Subcutaneous abdominal adipose tissue (tissue), 5 donors: ENCODE results near the gene OR2F2.

Source experiments
- H3K27ac ChIP-seq: one replicate; pipeline ENCODE4 v1.7.0; 2013; ENCODE audit warnings: low read depth, mild to moderate bottlenecking, inconsistent platforms, low read length, moderate library complexity
- H3K27me3 ChIP-seq, 5 donors: one replicate each; pipeline ENCODE4 v1.7.0; 2013; ENCODE audit warnings: low read length in 5 of 5, inconsistent platforms in 1 of 5; ENCODE audit not compliant: control insufficient read depth in 5 of 5, insufficient read depth in 4 of 5
- H3K36me3 ChIP-seq, 5 donors: one replicate each; pipeline ENCODE4 v1.7.0; 2013; ENCODE audit warnings: low read length in 5 of 5; ENCODE audit not compliant: control insufficient read depth in 5 of 5, insufficient read depth in 5 of 5
- H3K4me1 ChIP-seq, 5 donors: one replicate each; pipeline ENCODE4 v1.7.0; 2013; ENCODE audit warnings: low read length in 5 of 5, mild to moderate bottlenecking in 3 of 5, moderate library complexity in 1 of 5; ENCODE audit not compliant: control insufficient read depth in 5 of 5, insufficient read depth in 5 of 5
- H3K4me3 ChIP-seq, 5 donors: one replicate each; pipeline ENCODE4 v1.7.0; 2013; ENCODE audit warnings: low read length in 5 of 5, low read depth in 1 of 5
- H3K9ac ChIP-seq, 5 donors: one replicate each; pipeline ENCODE4 v1.7.0; 2013; ENCODE audit warnings: low read length in 5 of 5, mild to moderate bottlenecking in 4 of 5, moderate library complexity in 3 of 5
- H3K9me3 ChIP-seq, 5 donors: one replicate each; pipeline ENCODE4 v1.7.0; 2013; ENCODE audit warnings: low read length in 5 of 5; ENCODE audit not compliant: control insufficient read depth in 5 of 5
- donor health status: healthy.
- donor health status: healthy.
- donor health status: healthy.
- donor health status: healthy.
- donor health status: healthy.

OR2F2 gene

DNA sequence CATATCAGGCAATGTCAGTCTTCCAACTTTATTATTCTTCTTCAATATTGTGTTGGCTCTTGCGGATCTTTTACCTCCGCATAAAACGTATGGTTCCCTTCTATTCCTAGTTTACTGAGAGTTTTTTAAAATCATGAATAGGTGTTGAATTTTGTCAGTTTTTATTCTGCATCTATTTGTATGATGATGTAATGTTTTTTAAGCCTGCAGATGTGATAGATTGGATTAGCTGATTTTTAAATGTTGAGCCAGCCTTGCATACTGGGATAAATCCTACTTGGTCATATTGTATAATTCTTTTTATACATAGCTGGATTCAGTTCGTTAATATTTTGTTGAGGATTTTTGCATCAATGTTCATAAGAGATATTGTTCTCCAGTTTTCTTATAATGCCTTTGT, 10.4 kb downstream of the OR2F2 start:
- H3K4me1 ChIP-seq = no peaks in the 10 kb centered on the region
- H3K27me3 ChIP-seq = no peaks in the 10 kb centered on the region
- no peak overlapping the region for H3K4me3 ChIP-seq
- no peaks in the 10 kb centered on the region for H3K9me3 ChIP-seq
- no peak overlapping the region for H3K27ac ChIP-seq
- no peak overlapping the region for H3K9ac ChIP-seq
- H3K36me3 ChIP-seq = no peaks in the 10 kb centered on the region

- Histone ChIP-seq H3K4me3 (no peak overlapping the region), H3K9ac (no peak overlapping the region), H3K36me3 (no peaks in the 10 kb centered on the region), H3K27me3 (no peaks in the 10 kb centered on the region), H3K4me1 (no peaks in the 10 kb centered on the region), H3K27ac (no peak overlapping the region), H3K9me3 (no peaks in the 10 kb centered on the region)
Observed at GRCh38 chr7:143947111-143947510, 12.1 kb downstream of the OR2F2 start.

DNA sequence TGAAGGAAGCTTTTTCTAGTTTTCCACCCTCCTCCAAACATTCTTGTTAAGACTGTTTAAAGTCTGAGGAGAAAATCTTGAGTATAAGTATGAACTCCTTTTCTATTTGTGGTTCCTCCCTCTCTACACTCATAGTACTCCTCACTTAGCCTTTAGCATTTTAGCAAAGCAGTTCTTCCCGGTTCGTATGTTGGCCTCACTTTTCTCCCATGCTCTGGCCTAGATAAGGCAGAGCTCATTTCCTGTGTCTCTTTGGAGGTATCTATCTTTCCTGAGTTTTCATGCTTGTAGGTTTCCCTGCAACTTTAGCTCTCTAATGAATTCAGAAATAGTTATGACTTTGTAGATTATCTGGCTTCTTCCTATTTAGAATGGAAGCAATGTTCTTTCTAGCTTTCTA, 13.7 kb downstream of the OR2F2 start:
- no peaks in the 10 kb centered on the region for H3K36me3 ChIP-seq
- H3K27me3 ChIP-seq = no peaks in the 10 kb centered on the region
- H3K27ac ChIP-seq = no peak overlapping the region
- H3K4me3 ChIP-seq = no peak overlapping the region
- no peaks in the 10 kb centered on the region for H3K4me1 ChIP-seq
- H3K9ac ChIP-seq = no peak overlapping the region
- no peaks in the 10 kb centered on the region for H3K9me3 ChIP-seq

- H3K27ac ChIP-seq = no peak overlapping the region
- no peaks in the 10 kb centered on the region for H3K27me3 ChIP-seq
- H3K9me3 ChIP-seq = no peaks in the 10 kb centered on the region
- H3K9ac ChIP-seq = no peak overlapping the region
- no peak overlapping the region for H3K4me3 ChIP-seq
- H3K4me1 ChIP-seq = no peaks in the 10 kb centered on the region
- H3K36me3 ChIP-seq = no peaks in the 10 kb centered on the region
Observed at GRCh38 chr7:143953421-143953820, 18.4 kb downstream of the OR2F2 start.

DNA sequence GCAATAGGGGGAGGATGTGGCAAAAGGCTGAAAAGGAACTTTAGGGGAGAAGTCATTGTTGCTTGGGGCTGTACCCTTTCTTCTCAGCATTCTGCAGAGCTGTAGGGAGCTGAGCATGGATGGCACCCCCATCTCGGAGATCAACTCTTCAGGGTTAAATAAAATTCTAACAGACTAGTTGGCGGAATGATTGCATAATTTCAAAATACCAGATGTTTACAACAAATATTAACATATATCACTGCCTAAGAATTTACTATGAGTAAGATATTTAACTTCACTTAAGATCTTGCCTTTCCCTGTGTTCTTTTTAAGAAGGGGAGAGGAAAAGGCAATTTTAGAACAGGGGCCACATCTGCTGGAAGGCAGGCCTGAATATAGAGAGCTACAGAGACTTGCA, 19.1 kb downstream of the OR2F2 start:
- Histone ChIP-seq H3K4me1 (no peaks in the 10 kb centered on the region), H3K36me3 (no peaks in the 10 kb centered on the region), H3K9ac (no peak overlapping the region), H3K27me3 (no peaks in the 10 kb centered on the region), H3K27ac (no peak overlapping the region), H3K4me3 (no peak overlapping the region), H3K9me3 (no peaks in the 10 kb centered on the region)

DNA sequence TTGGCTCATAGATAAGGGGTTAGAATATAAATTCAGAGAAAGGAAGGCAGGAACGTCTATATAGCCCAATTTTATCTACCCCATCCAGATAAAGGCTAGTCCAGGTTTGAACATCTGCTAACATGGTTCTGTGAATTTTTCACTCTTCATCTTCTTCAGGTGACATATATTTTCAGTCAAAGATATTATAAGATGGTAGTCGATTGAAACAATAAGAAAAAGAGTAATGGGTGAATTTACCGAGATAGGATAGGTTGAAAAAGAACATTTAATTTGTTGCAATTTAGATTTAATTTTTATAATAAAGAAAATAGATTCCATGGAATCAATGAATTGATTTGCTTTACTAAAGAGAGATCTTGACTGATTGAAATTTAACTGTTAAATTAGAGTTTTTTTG, 19.5 kb downstream of the OR2F2 start, which contains the start of gene OR2F1:
OR2F1 (plus strand) TSS at position 301 of the 400 bp plus-strand sequence. CDS start 5,127 bp downstream, outside the sequence.
- H3K4me3 ChIP-seq = no peak within 1 kb of the TSS
- H3K4me1 ChIP-seq = no peaks in the 10 kb centered on the region
- no peak within 1 kb of the TSS for H3K9ac ChIP-seq
- H3K27me3 ChIP-seq = no peaks in the 10 kb centered on the region
- H3K9me3 ChIP-seq = no peaks in the 10 kb centered on the region
- H3K36me3 ChIP-seq = no peaks in the 10 kb centered on the region
- no peak within 1 kb of the TSS for H3K27ac ChIP-seq

GRCh38 chr7:143958781-143959180, 23.7 kb downstream of the OR2F2 start:
- H3K9me3 ChIP-seq = no peaks in the 10 kb centered on the region
- H3K27ac ChIP-seq = no peak overlapping the region

GRCh38 chr7:143960813-143961610, 26.0 kb downstream of the OR2F2 start:
- no peak overlapping the region for H3K27ac ChIP-seq
- H3K27me3 ChIP-seq = no peaks in the 10 kb centered on the region
- H3K36me3 ChIP-seq = no peaks in the 10 kb centered on the region
- H3K9ac ChIP-seq = no peak overlapping the region
- no peaks in the 10 kb centered on the region for H3K9me3 ChIP-seq
- no peaks in the 10 kb centered on the region for H3K4me1 ChIP-seq
- no peak overlapping the region for H3K4me3 ChIP-seq

More at GRCh38 chr7:143958781-143959180, 23.7 kb downstream of the OR2F2 start:
- Histone ChIP-seq H3K4me3 (no peak overlapping the region), H3K36me3 (no peaks in the 10 kb centered on the region), H3K27me3 (no peaks in the 10 kb centered on the region), H3K4me1 (no peaks in the 10 kb centered on the region), H3K9ac (no peak overlapping the region)

GRCh38 chr7:143965280-143965679, 30.2 kb downstream of the OR2F2 start:
- Histone ChIP-seq H3K27me3 (no peaks in the 10 kb centered on the region), H3K9ac (no peak overlapping the region), H3K36me3 (no peaks in the 10 kb centered on the region), H3K27ac (no peak overlapping the region), H3K4me3 (no peak overlapping the region), H3K4me1 (no peaks in the 10 kb centered on the region), H3K9me3 (no peaks in the 10 kb centered on the region)

- Histone ChIP-seq H3K9me3 (no peaks in the 10 kb centered on the region), H3K9ac (no peak overlapping the region), H3K27me3 (no peaks in the 10 kb centered on the region), H3K27ac (no peak overlapping the region), H3K36me3 (no peaks in the 10 kb centered on the region), H3K4me3 (no peak overlapping the region), H3K4me1 (no peaks in the 10 kb centered on the region)
Observed at GRCh38 chr7:143967398-143967797, 32.4 kb downstream of the OR2F2 start.
